ENCODE results near the gene HSPB1. TPM values are rescaled to one million over a fixed set of nuclear protein-coding genes. Genes with fewer than 3 reads are reported as not detected.

HSPB1 gene
- total and polyA plus RNA-seq, 2 donors (not counting 1 experiment from before 2014, with no cell fraction given), result 34.0 to 343 TPM

DNA sequence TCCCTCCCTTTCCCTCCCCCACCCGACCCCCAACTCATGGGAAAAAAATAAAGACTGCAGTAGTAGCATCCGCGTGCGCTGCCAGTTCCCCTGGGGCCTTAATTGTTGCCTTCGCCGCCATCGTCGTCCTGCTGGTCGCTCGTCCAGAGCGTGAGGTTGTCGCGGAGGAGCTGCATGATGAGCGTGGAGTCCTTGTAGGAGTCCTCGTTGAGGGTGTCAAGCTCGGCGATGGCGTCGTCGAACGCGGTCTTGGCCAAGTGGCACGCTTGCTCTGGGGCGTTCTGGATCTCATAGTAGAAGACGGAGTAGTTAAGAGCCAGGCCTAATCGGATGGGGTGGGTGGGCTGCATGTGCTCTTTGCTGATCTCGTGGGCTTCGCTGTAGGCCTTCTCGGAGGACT, 27.0 kb downstream of the HSPB1 start:
- Histone ChIP-seq H3K36me3 (replicated peaks in 1 of 2; ENCODE audit: control extremely low read depth in 1 of 2, control insufficient read depth in 1 of 2, extremely low read depth in 1 of 2, insufficient read depth in 2 of 2, low read length in 1 of 2) (peaks cover 0 to 45% of the 10 kb centered on the region in 2 experiments), H3K27ac (ENCODE audit: low read length in 2 of 2) (no peak overlapping the region), H3K9me3 (ENCODE audit: control extremely low read depth in 1 of 3, control insufficient read depth in 2 of 3, insufficient read depth in 1 of 3, low read length in 2 of 3) (no peaks in the 10 kb centered on the region), H2AFZ (ENCODE audit: insufficient read depth, low read depth, low read length, poor library complexity, severe bottlenecking) (no peak overlapping the region), H3K4me1 (ENCODE audit: control insufficient read depth in 2 of 2, insufficient read depth in 2 of 2, low read length in 2 of 2) (peaks cover 14 to 24% of the 10 kb centered on the region in 2 donors), H3K4me2 (replicated peaks; ENCODE audit: low read depth, low read length, poor library complexity, severe bottlenecking) (no peak overlapping the region), H3K9ac (ENCODE audit: low read length) (no peak overlapping the region), H3K27me3 (replicated peaks in 1 of 4; ENCODE audit: control extremely low read depth in 1 of 4, control insufficient read depth in 3 of 4, insufficient read depth in 4 of 4, low read length in 3 of 4) (no peaks in the 10 kb centered on the region), H3K79me2 (ENCODE audit: control insufficient read depth, insufficient read depth, low read length) (peaks cover 66% of the 10 kb centered on the region), H3K4me3 (ENCODE audit: control extremely low read depth in 1 of 5, extremely low read depth in 1 of 5, insufficient read depth in 1 of 5, low read depth in 2 of 5, low read length in 4 of 5) (no peak overlapping the region), H4K20me1 (ENCODE audit: control insufficient read depth, insufficient read depth, low read length, poor library complexity, severe bottlenecking) (peaks cover 64% of the 10 kb centered on the region)
- Mint-ChIP-seq H3K27ac (no peak overlapping the region), H3K4me3 (no peak overlapping the region), H3K4me1 (peaks cover 42% of the 10 kb centered on the region), H3K9me3 (ENCODE audit: insufficient read depth) (no peaks in the 10 kb centered on the region), H3K27me3 (no peaks in the 10 kb centered on the region)
- DNase-seq (no peak), ATAC-seq (ENCODE audit: low read depth) (no peak)
- intact Hi-C loops (cut with micrococcal nuclease), result no loop called here
- ChIA-PET POLR2A (no interaction called here), CTCF (interaction anchor here (1.2 kb wide), 1 partner anchor 16 kb away, joined by 3 read pairs; no protein-coding TSS in a partner anchor)
- 96% methylated on average over 26 of the region's 29 CpGs for WGBS (ENCODE audit: insufficient coverage)
- TF ChIP-seq, protein P1, sequence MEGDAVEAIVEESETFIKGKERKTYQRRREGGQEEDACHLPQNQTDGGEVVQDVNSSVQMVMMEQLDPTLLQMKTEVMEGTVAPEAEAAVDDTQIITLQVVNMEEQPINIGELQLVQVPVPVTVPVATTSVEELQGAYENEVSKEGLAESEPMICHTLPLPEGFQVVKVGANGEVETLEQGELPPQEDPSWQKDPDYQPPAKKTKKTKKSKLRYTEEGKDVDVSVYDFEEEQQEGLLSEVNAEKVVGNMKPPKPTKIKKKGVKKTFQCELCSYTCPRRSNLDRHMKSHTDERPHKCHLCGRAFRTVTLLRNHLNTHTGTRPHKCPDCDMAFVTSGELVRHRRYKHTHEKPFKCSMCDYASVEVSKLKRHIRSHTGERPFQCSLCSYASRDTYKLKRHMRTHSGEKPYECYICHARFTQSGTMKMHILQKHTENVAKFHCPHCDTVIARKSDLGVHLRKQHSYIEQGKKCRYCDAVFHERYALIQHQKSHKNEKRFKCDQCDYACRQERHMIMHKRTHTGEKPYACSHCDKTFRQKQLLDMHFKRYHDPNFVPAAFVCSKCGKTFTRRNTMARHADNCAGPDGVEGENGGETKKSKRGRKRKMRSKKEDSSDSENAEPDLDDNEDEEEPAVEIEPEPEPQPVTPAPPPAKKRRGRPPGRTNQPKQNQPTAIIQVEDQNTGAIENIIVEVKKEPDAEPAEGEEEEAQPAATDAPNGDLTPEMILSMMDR (IDR thresholded peaks at IDR 0.05), result no peak
- no peak for TF ChIP-seq EZH2 (IDR thresholded peaks at IDR 0.05; ENCODE audit: borderline replicate concordance, insufficient read depth, low read depth, low read length, poor library complexity, severe bottlenecking)

DNA sequence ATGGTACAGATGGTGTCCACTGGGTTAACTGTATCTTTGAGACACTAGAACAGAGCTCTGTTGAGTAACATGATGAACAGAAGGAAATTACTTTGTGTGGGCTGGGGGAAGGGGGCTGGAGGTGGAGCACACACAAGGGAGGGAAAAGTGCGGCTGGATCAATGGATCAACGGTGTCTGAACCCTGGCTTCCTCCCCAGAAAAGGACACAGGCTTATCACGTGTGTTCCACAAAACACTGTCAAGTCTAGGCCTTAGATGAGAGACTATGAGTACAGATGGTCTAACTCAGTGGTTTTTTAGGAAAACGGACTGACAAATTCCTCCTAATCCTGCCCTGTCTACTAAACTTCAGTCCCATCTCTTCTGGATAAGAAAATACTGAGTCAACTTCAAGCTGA, 27.8 kb downstream of the HSPB1 start:
- peaks cover 0 to 43% of the 10 kb centered on the region in 2 experiments for H3K36me3 ChIP-seq (replicated peaks in 1 of 2; ENCODE audit: control extremely low read depth in 1 of 2, control insufficient read depth in 1 of 2, extremely low read depth in 1 of 2, insufficient read depth in 2 of 2, low read length in 1 of 2)
- no peak overlapping the region for H3K4me3 Mint-ChIP-seq
- H2AFZ ChIP-seq (ENCODE audit: insufficient read depth, low read depth, low read length, poor library complexity, severe bottlenecking), result no peak overlapping the region
- H3K27ac Mint-ChIP-seq, result no peak overlapping the region
- 100% methylated on average over 2 of the region's 4 CpGs for WGBS (ENCODE audit: insufficient coverage)
- ATAC-seq (ENCODE audit: low read depth), result no peak
- no peaks in the 10 kb centered on the region for H3K27me3 Mint-ChIP-seq
- H4K20me1 ChIP-seq (ENCODE audit: control insufficient read depth, insufficient read depth, low read length, poor library complexity, severe bottlenecking), result peaks cover 72% of the 10 kb centered on the region
- no peak overlapping the region for H3K27ac ChIP-seq (ENCODE audit: low read length in 2 of 2)
- H3K9ac ChIP-seq (ENCODE audit: low read length), result no peak overlapping the region
- no peak overlapping the region for H3K4me3 ChIP-seq (ENCODE audit: control extremely low read depth in 1 of 5, extremely low read depth in 1 of 5, insufficient read depth in 1 of 5, low read depth in 2 of 5, low read length in 4 of 5)
- H3K79me2 ChIP-seq (ENCODE audit: control insufficient read depth, insufficient read depth, low read length), result peaks cover 71% of the 10 kb centered on the region
- POLR2A ChIA-PET, result no interaction called here
- peaks cover 42% of the 10 kb centered on the region for H3K4me1 Mint-ChIP-seq
- H3K27me3 ChIP-seq (replicated peaks in 1 of 4; ENCODE audit: control extremely low read depth in 1 of 4, control insufficient read depth in 3 of 4, insufficient read depth in 4 of 4, low read length in 3 of 4), result no peaks in the 10 kb centered on the region
- TF ChIP-seq EZH2 (IDR thresholded peaks at IDR 0.05; ENCODE audit: borderline replicate concordance, insufficient read depth, low read depth, low read length, poor library complexity, severe bottlenecking), result no peak
- TF ChIP-seq, protein P1 (IDR thresholded peaks at IDR 0.05), result no peak
- H3K9me3 Mint-ChIP-seq (ENCODE audit: insufficient read depth), result no peaks in the 10 kb centered on the region
- peaks cover 14 to 24% of the 10 kb centered on the region in 2 donors for H3K4me1 ChIP-seq (ENCODE audit: control insufficient read depth in 2 of 2, insufficient read depth in 2 of 2, low read length in 2 of 2)
- H3K9me3 ChIP-seq (ENCODE audit: control extremely low read depth in 1 of 3, control insufficient read depth in 2 of 3, insufficient read depth in 1 of 3, low read length in 2 of 3), result no peaks in the 10 kb centered on the region
- CTCF ChIA-PET, result interaction anchor here (1.2 kb wide), 1 partner anchor 16 kb away, joined by 3 read pairs; no protein-coding TSS in a partner anchor
- H3K4me2 ChIP-seq (replicated peaks; ENCODE audit: low read depth, low read length, poor library complexity, severe bottlenecking), result no peak overlapping the region
- intact Hi-C loops (cut with micrococcal nuclease), result no loop called here
- no peak for DNase-seq
